Hepatocyte (in vitro differentiated cells): ENCODE data around the gene TNFSF9. TPM values are rescaled to one million over a fixed set of nuclear protein-coding genes. Genes with fewer than 3 reads are reported as not detected.

Experiments
- DNase-seq: peaks from one replicate; pipeline ENCODE4 v3.0.0-alpha.2; 2016; ENCODE audit warnings: low spot score
- H2AFZ ChIP-seq: fragments of 200-600 bp; sonication (generic); 2 replicates; pipeline ENCODE4 v1.6.0; 2016; ENCODE audit warnings: antibody characterized with exemption, mild to moderate bottlenecking
- H3K27ac ChIP-seq: fragments of 200-600 bp; sonication (generic); 2 replicates; pipeline ENCODE4 v1.5.1; 2016; ENCODE audit warnings: mild to moderate bottlenecking
- H3K27me3 ChIP-seq: fragments of 200-600 bp; sonication (generic); 2 replicates; pipeline ENCODE4 v1.6.1; 2016
- H3K36me3 ChIP-seq: fragments of 200-600 bp; sonication (generic); replicated peaks from 2 replicates; pipeline ENCODE4 v1.5.1; 2016; ENCODE audit warnings: low read depth; ENCODE audit not compliant: insufficient read depth
- H3K4me1 ChIP-seq: fragments of 200-600 bp; sonication (generic); 2 replicates; pipeline ENCODE4 v1.5.1; 2016; ENCODE audit warnings: mild to moderate bottlenecking, moderate library complexity; ENCODE audit not compliant: insufficient read depth
- H3K4me2 ChIP-seq: fragments of 200-600 bp; sonication (generic); 2 replicates; pipeline ENCODE4 v1.6.0; 2016
- H3K4me3 ChIP-seq: fragments of 200-600 bp; sonication (generic); 2 replicates; pipeline ENCODE4 v1.5.1; 2016; ENCODE audit warnings: mild to moderate bottlenecking
- H3K79me2 ChIP-seq: fragments of 200-600 bp; sonication (generic); 2 replicates; pipeline ENCODE4 v1.6.0; 2017; ENCODE audit warnings: mild to moderate bottlenecking
- H3K9me2 ChIP-seq: fragments of 200-600 bp; sonication (generic); replicated peaks from 2 replicates; pipeline ENCODE4 v1.6.0; 2017; ENCODE audit warnings: mild to moderate bottlenecking; ENCODE audit not compliant: insufficient read depth
- H3K9me3 ChIP-seq: fragments of 200-600 bp; sonication (generic); 2 replicates; pipeline ENCODE4 v1.5.1; 2016; ENCODE audit warnings: low read depth, mild to moderate bottlenecking
- H4K20me1 ChIP-seq: fragments of 200-600 bp; sonication (generic); 2 replicates; pipeline ENCODE4 v1.6.0; 2016; ENCODE audit warnings: mild to moderate bottlenecking; ENCODE audit not compliant: insufficient read depth, poor library complexity, severe bottlenecking
- CTCF ChIP-seq: fragments of 200-600 bp; sonication (generic); IDR thresholded peaks from 2 replicates; pipeline ENCODE4 v1.5.1; 2016; ENCODE audit warnings: antibody characterized with exemption, mild to moderate bottlenecking; ENCODE audit not compliant: poor library complexity
- EZH2 ChIP-seq: fragments of 200-600 bp; sonication (generic); IDR thresholded peaks from 2 replicates; pipeline ENCODE4 v1.6.1; 2016; ENCODE audit warnings: antibody characterized with exemption, mild to moderate bottlenecking, borderline replicate concordance
- EZH2phosphoT487 ChIP-seq: fragments of 200-600 bp; sonication (generic); IDR thresholded peaks from one replicate; pipeline ENCODE4 v1.6.1; 2018; ENCODE audit warnings: antibody characterized with exemption, mild to moderate bottlenecking, low read depth, moderate library complexity; ENCODE audit not compliant: unreplicated experiment, severe bottlenecking
- WGBS: methylation state at CpG from one replicate; pipeline ENCODE4 v1.1.6; 2016; ENCODE audit warnings: low lambda C conversion rate; ENCODE audit errors: missing lambda C conversion rate; 5-methylcytosine and 5-hydroxymethylcytosine counted together
- polyA plus RNA-seq: library from polyadenylated mRNA; unstranded; fragments of >200 nt; fragmentation: Nextera tagmentation; extraction: Ambion mirVana; gene quantifications from 2 replicates; pipeline ENCODE4 v1.2.1, GENCODE V29; 2016
- total RNA-seq: library from RNA; depleted of rRNA; stranded (reverse); fragments of >200 nt; gene quantifications from 2 replicates; pipeline ENCODE4 v1.2.3, GENCODE V29; 2014

The TNFSF9 gene
- total and polyA plus RNA-seq, 2 experiments from 2014 or later: 2.6 to 3.8 TPM

GRCh38 chr19:6495947-6496346, 34.9 kb upstream of the TNFSF9 start:
- Histone ChIP-seq H3K9me2 (no peaks in the 10 kb centered on the region), H3K4me1 (no peaks in the 10 kb centered on the region), H2AFZ (no peak overlapping the region), H3K4me2 (no peak overlapping the region), H3K27me3 (peaks cover 3% of the 10 kb centered on the region), H4K20me1 (no peaks in the 10 kb centered on the region), H3K36me3 (no peaks in the 10 kb centered on the region), H3K9me3 (no peaks in the 10 kb centered on the region), H3K79me2 (no peaks in the 10 kb centered on the region), H3K4me3 (no peak overlapping the region), H3K27ac (no peak overlapping the region)
- 96% methylated on average over 19 of the region's 19 CpGs for WGBS
- TF ChIP-seq EZH2phosphoT487: no peak
- TF ChIP-seq CTCF: no peak
- TF ChIP-seq EZH2: no peak
- DNase-seq: no peak

- Histone ChIP-seq H3K4me3 (no peak overlapping the region), H3K4me2 (no peak overlapping the region), H3K9me3 (no peaks in the 10 kb centered on the region), H3K27ac (no peak overlapping the region), H3K4me1 (no peaks in the 10 kb centered on the region), H3K9me2 (no peaks in the 10 kb centered on the region), H3K27me3 (peaks cover 23% of the 10 kb centered on the region), H3K36me3 (no peaks in the 10 kb centered on the region), H3K79me2 (no peaks in the 10 kb centered on the region), H4K20me1 (no peaks in the 10 kb centered on the region), H2AFZ (no peak overlapping the region)
- TF ChIP-seq EZH2: no peak
- TF ChIP-seq EZH2phosphoT487: no peak
- no peak for TF ChIP-seq CTCF
- DNase-seq: no peak
- 86% methylated on average over 7 of the region's 7 CpGs for WGBS
These were observed 32.4 kb upstream of the TNFSF9 start for GRCh38 chr19:6498294-6499036.

GRCh38 chr19:6499052-6499790, 31.6 kb upstream of the TNFSF9 start:
- Histone ChIP-seq H4K20me1 (no peaks in the 10 kb centered on the region), H3K9me3 (no peaks in the 10 kb centered on the region), H3K27me3 (peaks cover 23% of the 10 kb centered on the region), H3K27ac (no peak overlapping the region), H3K79me2 (no peaks in the 10 kb centered on the region), H3K4me3 (no peak overlapping the region), H3K36me3 (no peaks in the 10 kb centered on the region), H2AFZ (no peak overlapping the region), H3K4me2 (no peak overlapping the region), H3K9me2 (no peaks in the 10 kb centered on the region), H3K4me1 (no peaks in the 10 kb centered on the region)
- no peak for DNase-seq
- TF ChIP-seq EZH2 (no peak), EZH2phosphoT487 (no peak), CTCF (no peak)
- WGBS: 79% methylated on average over 17 of the region's 17 CpGs
